A549 (cell line): ENCODE results near the gene FNDC1. TPM values are rescaled to one million over a fixed set of nuclear protein-coding genes. Genes with fewer than 3 reads are reported as not detected.

Experiments
- ATAC-seq, 2 experiments: fragments of 200-7000 bp in 1 of 2; fragments of >200 bp in 1 of 2; cut with Nextera tagmentation in 1 of 2; cut with Tn5 transposase in 1 of 2; 3 replicates each; pipeline versions ENCODE4 v1.8.0 to v1.9.1; 2018 to 2020; ENCODE audit warnings: mild to moderate bottlenecking in 1 of 2, moderate library complexity in 1 of 2
- CTCF ChIA-PET: fragments of 300-600 bp; sonication (Branson Sonifier 250); formaldehyde crosslinking; extraction: SDS; loops from one replicate; lab custom pipeline; 2021; ENCODE audit warnings: antibody characterized with exemption, inconsistent platforms; lab: Yijun Ruan, JAX
- POLR2A ChIA-PET: fragments of 350-600 bp; formaldehyde crosslinking; extraction: SDS; loops from one replicate; lab custom pipeline; 2021; ENCODE audit warnings: antibody characterized with exemption, inconsistent platforms; lab: Yijun Ruan, JAX
- DNase-seq, 2 experiments: peaks; one replicate each; pipeline versions ENCODE4 v3.0.0 to v3.0.0-alpha.2; 2011 to 2016; ENCODE audit warnings: low read depth in 1 of 2, low spot score in 1 of 2
- FAIRE-seq: peaks from 2 replicates; lab custom pipeline; 2011; peaks lifted over from hg19 to GRCh38; lab: Jason Lieb, UNC
- H3K27ac ChIP-seq, 2 experiments: fragments of >200 bp; sonication (Bioruptor Twin); formaldehyde crosslinking; 3 replicates each; pipeline ENCODE4 v1.5.1; 2016 to 2017
- H3K4me1 ChIP-seq: fragments of >200 bp; sonication (Bioruptor Twin); formaldehyde crosslinking; 3 replicates; pipeline ENCODE4 v1.6.1; 2016
- H3K4me2 ChIP-seq: fragments of >200 bp; sonication (Bioruptor Twin); formaldehyde crosslinking; 3 replicates; pipeline ENCODE4 v1.6.1; 2016
- H3K4me3 ChIP-seq: fragments of >200 bp; sonication (Bioruptor Twin); formaldehyde crosslinking; 3 replicates; pipeline ENCODE4 v1.5.1; 2016
- H3K9me3 ChIP-seq: fragments of >200 bp; sonication (Bioruptor Twin); formaldehyde crosslinking; 3 replicates; pipeline ENCODE4 v1.6.1; 2016
- CEBPB ChIP-seq, 2 experiments: fragments of >200 bp in 1 of 2; sonication (Bioruptor Twin) in 1 of 2; formaldehyde crosslinking in 1 of 2; IDR thresholded peaks; 2 replicates each; pipeline ENCODE4 v1.6.1; 2012 to 2016
- CHD4 ChIP-seq: fragments of 200-600 bp; sonication (generic); IDR thresholded peaks from 2 replicates; pipeline ENCODE4 v1.6.1; 2016; ENCODE audit warnings: antibody characterized with exemption, mild to moderate bottlenecking, borderline replicate concordance
- ELK1 ChIP-seq: fragments of 150-350 bp; IDR thresholded peaks from 2 replicates; pipeline ENCODE4 v1.6.1; 2014; ENCODE audit warnings: low read depth, mild to moderate bottlenecking, low read length
- FOSL2 ChIP-seq, 2 experiments: fragments of 450-650 bp in 1 of 2; fragments of >200 bp in 1 of 2; sonication (Bioruptor Twin) in 1 of 2; formaldehyde crosslinking; IDR thresholded peaks; 2 replicates each; pipeline versions ENCODE4 v1.5.0 to v1.6.1; 2016 to 2020; ENCODE audit warnings: mild to moderate bottlenecking in 1 of 2, moderate library complexity in 1 of 2
- HDAC2 ChIP-seq: fragments of 200-600 bp; sonication (generic); IDR thresholded peaks from 2 replicates; pipeline ENCODE4 v1.6.1; 2016
- HES2 ChIP-seq: fragments of >200 bp; sonication (Bioruptor Twin); formaldehyde crosslinking; IDR thresholded peaks from 2 replicates; pipeline ENCODE4 v1.6.1; 2016
- HEYL ChIP-seq: fragments of 250-450 bp; sonication (Bioruptor Pico); IDR thresholded peaks from 2 replicates; pipeline ENCODE4 v1.8.0; 2021; ENCODE audit warnings: mild to moderate bottlenecking, moderate library complexity
- JUN ChIP-seq, 2 experiments: fragments of >200 bp; sonication (Bioruptor Twin); formaldehyde crosslinking; IDR thresholded peaks; 2 replicates in 1 of 2; 3 replicates in 1 of 2; pipeline ENCODE4 v1.6.1; 2016 to 2017
- MAX ChIP-seq: IDR thresholded peaks from 2 replicates; pipeline ENCODE4 v1.6.1; 2012
- MAZ ChIP-seq: fragments of 150-350 bp; IDR thresholded peaks from 2 replicates; pipeline ENCODE4 v1.6.1; 2014; ENCODE audit warnings: antibody characterized with exemption, low read depth, low read length, borderline replicate concordance
- MYC ChIP-seq: IDR thresholded peaks from 2 replicates; pipeline ENCODE4 v1.6.1; 2012; ENCODE audit warnings: mild to moderate bottlenecking, inconsistent platforms, low read length, improper control_type of control experiment, borderline replicate concordance
- PBX3 ChIP-seq: IDR thresholded peaks from 2 replicates; pipeline ENCODE4 v1.6.1; 2012
- RAD21 ChIP-seq, 2 experiments: fragments of >200 bp in 1 of 2; sonication (Bioruptor Twin) in 1 of 2; formaldehyde crosslinking in 1 of 2; IDR thresholded peaks in 1 of 2; conservative IDR thresholded peaks in 1 of 2; 2 replicates in 1 of 2; 3 replicates in 1 of 2; pipeline ENCODE4 v1.6.1; 2012 to 2018; ENCODE audit warnings: inconsistent platforms in 1 of 2
- SMC3 ChIP-seq: fragments of >200 bp; sonication (Bioruptor Twin); formaldehyde crosslinking; IDR thresholded peaks from 3 replicates; pipeline ENCODE4 v1.6.1; 2018; ENCODE audit warnings: inconsistent platforms
- TP53 ChIP-seq: fragments of 250-450 bp; sonication (Bioruptor Pico); IDR thresholded peaks from 2 replicates; pipeline ENCODE4 v1.5.0; 2021; ENCODE audit warnings: mild to moderate bottlenecking, moderate library complexity
- ZSCAN20 ChIP-seq: fragments of 250-450 bp; sonication (Bioruptor Pico); IDR thresholded peaks from 2 replicates; pipeline ENCODE4 v1.8.0; 2022; ENCODE audit warnings: mild to moderate bottlenecking, moderate library complexity
- WGBS: methylation state at CpG from one replicate; pipeline ENCODE4 v1.1.6; 2017; ENCODE audit errors: missing lambda C conversion rate; 5-methylcytosine and 5-hydroxymethylcytosine counted together
- polyA plus RNA-seq, 4 experiments: library from polyadenylated mRNA; depleted of rRNA in 3 of 4; stranded (reverse); fragments of >200 nt; fragmentation: RNase III in 1 of 4; extraction: RNeasy Plus Mini Kit Qiagen cat#74134 plus additional on column Dnase treatment in 1 of 4; gene quantifications; 2 replicates in 3 of 4; 3 replicates in 1 of 4; pipeline ENCODE4 v1.2.3, GENCODE V29; 2011 to 2017

The FNDC1 gene
- polyA plus RNA-seq, 2 of the 4 experiments (the other 2 are of a cell fraction) = 0.01 TPM; not detected in 1

GRCh38 chr6:159161839-159162238 is 7.4 kb upstream of the FNDC1 start:
- Histone ChIP-seq H3K4me2 (no peak overlapping the region), H3K4me1 (no peaks in the 10 kb centered on the region), H3K4me3 (no peak overlapping the region), H3K9me3 (0 out of 3 replicates have a peak, but pooled peaks cover 4% of the 10 kb centered on the region), H3K27ac (no peak overlapping the region)
- ATAC-seq = no peak
- ChIA-PET POLR2A (no interaction called here), CTCF (interaction anchor here (1.8 kb wide), 1 partner anchor 10 kb away, joined by 6 read pairs; no protein-coding TSS in a partner anchor)
- FAIRE-seq = no peak
- no peak for DNase-seq
- 0% methylated on average over 3 of the region's 3 CpGs for WGBS
- TF ChIP-seq HEYL (no peak), ELK1 (no peak), MYC (no peak), PBX3 (no peak), HDAC2 (no peak), JUN (IDR thresholded peaks at IDR 0.05) (no peak), SMC3 (no peak), HES2 (no peak), TP53 (no peak), ZSCAN20 (CRISPR knock-in tag) (no peak), CEBPB (IDR thresholded peaks at IDR 0.05) (no peak)

- DNase-seq (no peak), ATAC-seq (no peak), FAIRE-seq (no peak)
- Histone ChIP-seq H3K4me2 (no peak overlapping the region), H3K9me3 (no peaks in the 10 kb centered on the region), H3K4me3 (no peak overlapping the region), H3K27ac (no peak overlapping the region), H3K4me1 (no peaks in the 10 kb centered on the region)
- TF ChIP-seq FOSL2 (IDR thresholded peaks at IDR 0.05) (no peak), FOSL2 (CRISPR knock-in tag; IDR thresholded peaks at IDR 0.05) (no peak), CEBPB (IDR thresholded peaks at IDR 0.05) (peak; percentile 44 to 79; a peak in 3 of 4 replicates)
- WGBS = 32% methylated on average over 5 of the region's 5 CpGs
- ChIA-PET POLR2A (no interaction called here), CTCF (interaction anchor here (1.3 kb wide), 1 partner anchor 491 kb away, joined by 5 read pairs; no protein-coding TSS in a partner anchor)
Measured at GRCh38 chr6:159163901-159164370, 5.3 kb upstream of the FNDC1 start.

GRCh38 chr6:159168536-159169192 is 536 bp upstream of the FNDC1 start:
- Histone ChIP-seq H3K4me3 (peak overlapping the region; percentile 53), H3K4me2 (peak overlapping the region; percentile 98), H3K9me3 (no peaks in the 10 kb centered on the region), H3K4me1 (peaks cover 7% of the 10 kb centered on the region; the same call in 2 of the 3 replicates), H3K27ac (peak overlapping the region in 1 of 2 experiments; percentile 68; a peak in 2 of 6 replicates)
- TF ChIP-seq MAX = peak; percentile 43; the same call in 1 of the 2 replicates
- TF ChIP-seq RAD21 (conservative IDR thresholded peaks at IDR 0.05 in 1 of 2, IDR thresholded peaks at IDR 0.05 in 1 of 2) = peak in 1 of 2 experiments; percentile 33; a peak in 2 of 5 replicates
- no peak for TF ChIP-seq MAZ
- TF ChIP-seq ELK1 = no peak
- TF ChIP-seq CHD4 = no peak
- FAIRE-seq = no peak
- CTCF ChIA-PET = interaction anchor here (0.8 to 2.5 kb wide), 4 partner anchors 14 to 465 kb away, joined by 3 to 12 read pairs (median 4); no protein-coding TSS in a partner anchor
- DNase-seq = peak; percentile 48 to 63
- peak; percentile 87 to 93 for ATAC-seq
- POLR2A ChIA-PET = no interaction called here
- WGBS = 23% methylated on average over 25 of the region's 43 CpGs
